Smooth muscle cell (in vitro differentiated cells): ENCODE data around the gene CACNA1F. TPM values are rescaled to one million over a fixed set of nuclear protein-coding genes. Genes with fewer than 3 reads are reported as not detected.

ENCODE experiments used
- DNase-seq: peaks from one replicate; lab custom pipeline; 2025; ENCODE audit not compliant: unreplicated experiment; lab: John Stamatoyannopoulos, UW
- H2AFZ ChIP-seq: fragments of 200-600 bp; sonication (generic); 2 replicates; pipeline ENCODE4 v1.6.0; 2016; ENCODE audit warnings: antibody characterized with exemption, low read depth, mild to moderate bottlenecking
- H3F3A ChIP-seq: fragments of 200-600 bp; sonication (generic); 2 replicates; pipeline ENCODE4 v1.6.0; 2017; ENCODE audit warnings: antibody characterized with exemption, low read depth
- H3K27ac ChIP-seq: fragments of 200-600 bp; sonication (generic); 2 replicates; pipeline ENCODE4 v1.5.1; 2016; ENCODE audit warnings: low read depth, mild to moderate bottlenecking
- H3K27me3 ChIP-seq: fragments of 200-600 bp; sonication (generic); 2 replicates; pipeline ENCODE4 v1.6.1; 2016; ENCODE audit warnings: low read depth, mild to moderate bottlenecking
- H3K36me3 ChIP-seq: fragments of 200-600 bp; sonication (generic); 2 replicates; pipeline ENCODE4 v1.5.1; 2016; ENCODE audit warnings: low read depth
- H3K4me1 ChIP-seq: fragments of 200-600 bp; sonication (generic); 2 replicates; pipeline ENCODE4 v1.5.1; 2016; ENCODE audit warnings: low read depth
- H3K4me2 ChIP-seq: fragments of 200-600 bp; sonication (generic); 2 replicates; pipeline ENCODE4 v1.6.0; 2016; ENCODE audit warnings: mild to moderate bottlenecking
- H3K4me3 ChIP-seq: fragments of 200-600 bp; sonication (generic); 2 replicates; pipeline ENCODE4 v1.5.1; 2016; ENCODE audit warnings: mild to moderate bottlenecking
- H3K79me2 ChIP-seq: fragments of 200-600 bp; sonication (generic); 2 replicates; pipeline ENCODE4 v1.6.0; 2016; ENCODE audit warnings: low read depth, mild to moderate bottlenecking
- H3K9ac ChIP-seq: fragments of 200-600 bp; sonication (generic); 2 replicates; pipeline ENCODE4 v1.6.0; 2016; ENCODE audit warnings: low read depth
- H3K9me3 ChIP-seq: fragments of 200-600 bp; sonication (generic); replicated peaks from 2 replicates; pipeline ENCODE4 v1.5.1; 2016; ENCODE audit warnings: low read depth
- H4K20me1 ChIP-seq: fragments of 200-600 bp; sonication (generic); 2 replicates; pipeline ENCODE4 v1.6.0; 2016; ENCODE audit warnings: low read depth
- WGBS: methylation state at CpG from one replicate; pipeline ENCODE4 v1.1.7; 2016; ENCODE audit warnings: low lambda C conversion rate; 5-methylcytosine and 5-hydroxymethylcytosine counted together
- polyA plus RNA-seq: library from polyadenylated mRNA; unstranded; fragments of >200 nt; fragmentation: Nextera tagmentation; extraction: Ambion mirVana; gene quantifications from 2 replicates; pipeline ENCODE4 v1.2.1, GENCODE V29; 2016
- total RNA-seq: library from RNA; depleted of rRNA; stranded (reverse); fragments of >200 nt; gene quantifications from 2 replicates; pipeline ENCODE4 v1.2.3, GENCODE V29; 2014
- TF ChIP-seq, protein P1 (sequence below): fragments of 200-600 bp; sonication (generic); IDR thresholded peaks from 2 replicates; pipeline ENCODE4 v1.5.1; 2017; ENCODE audit warnings: borderline replicate concordance, mild to moderate bottlenecking, antibody characterized with exemption; ENCODE audit not compliant: insufficient read depth, poor library complexity, severe bottlenecking

CACNA1F gene
- total and polyA plus RNA-seq, 2 experiments from 2014 or later: 0.34 TPM; not detected in 1

DNA sequence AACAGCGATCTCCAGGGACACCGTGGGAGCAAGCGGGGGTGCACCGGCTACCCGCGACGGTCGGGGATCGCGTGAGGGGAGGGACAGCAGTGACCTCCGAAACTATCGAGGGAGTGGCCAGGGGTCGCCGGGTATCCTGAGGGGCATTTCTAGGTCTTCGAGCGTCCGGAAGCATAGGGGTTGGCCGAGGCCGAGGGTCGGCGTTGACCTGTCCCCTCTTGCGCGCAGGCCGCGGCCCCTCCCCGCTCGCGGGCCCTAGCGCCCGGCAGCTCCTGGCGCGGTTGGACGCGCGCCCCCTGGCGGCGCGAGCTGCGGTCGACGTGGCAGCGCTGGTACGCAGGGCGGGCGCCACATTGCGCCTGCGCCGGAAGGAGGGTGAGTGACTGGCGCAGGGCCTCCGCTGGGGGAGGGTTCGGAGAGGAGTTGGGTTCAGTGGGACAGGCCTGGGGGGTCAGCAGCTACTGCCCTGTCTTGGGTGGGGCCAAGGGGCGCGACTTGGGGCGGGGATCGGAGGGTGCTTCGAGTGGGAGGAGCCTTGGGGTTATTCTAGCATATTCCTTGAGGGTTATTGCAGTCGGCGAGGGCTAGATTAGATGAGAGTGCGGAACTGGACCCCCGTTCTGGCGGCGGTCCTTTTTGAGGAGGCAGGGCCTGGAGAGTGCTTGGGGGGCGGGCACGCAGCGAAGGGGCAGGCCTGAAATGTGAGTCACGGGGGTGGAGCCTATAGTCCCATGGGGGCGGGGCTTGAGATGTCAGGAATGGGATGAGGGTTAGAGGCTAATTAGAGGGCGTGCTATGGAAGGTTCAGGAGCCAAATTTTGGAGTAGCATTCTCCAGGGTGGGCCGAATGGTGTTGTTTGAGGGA is 69.4 kb downstream of the CACNA1F start:
- Histone ChIP-seq H3K4me3 (peak overlapping the region; percentile 40), H2AFZ (no peak overlapping the region), H3K9me3 (no peaks in the 10 kb centered on the region), H3K36me3 (no peaks in the 10 kb centered on the region), H3K4me2 (peak overlapping the region; percentile 79), H3F3A (no peaks in the 10 kb centered on the region), H4K20me1 (no peaks in the 10 kb centered on the region), H3K4me1 (peaks cover 5% of the 10 kb centered on the region), H3K9ac (peak overlapping the region; percentile 63), H3K27ac (peak overlapping the region; percentile 72), H3K79me2 (no peaks in the 10 kb centered on the region), H3K27me3 (no peaks in the 10 kb centered on the region)
- 54% methylated on average over 67 of the region's 69 CpGs for WGBS
- TF ChIP-seq, protein P1, sequence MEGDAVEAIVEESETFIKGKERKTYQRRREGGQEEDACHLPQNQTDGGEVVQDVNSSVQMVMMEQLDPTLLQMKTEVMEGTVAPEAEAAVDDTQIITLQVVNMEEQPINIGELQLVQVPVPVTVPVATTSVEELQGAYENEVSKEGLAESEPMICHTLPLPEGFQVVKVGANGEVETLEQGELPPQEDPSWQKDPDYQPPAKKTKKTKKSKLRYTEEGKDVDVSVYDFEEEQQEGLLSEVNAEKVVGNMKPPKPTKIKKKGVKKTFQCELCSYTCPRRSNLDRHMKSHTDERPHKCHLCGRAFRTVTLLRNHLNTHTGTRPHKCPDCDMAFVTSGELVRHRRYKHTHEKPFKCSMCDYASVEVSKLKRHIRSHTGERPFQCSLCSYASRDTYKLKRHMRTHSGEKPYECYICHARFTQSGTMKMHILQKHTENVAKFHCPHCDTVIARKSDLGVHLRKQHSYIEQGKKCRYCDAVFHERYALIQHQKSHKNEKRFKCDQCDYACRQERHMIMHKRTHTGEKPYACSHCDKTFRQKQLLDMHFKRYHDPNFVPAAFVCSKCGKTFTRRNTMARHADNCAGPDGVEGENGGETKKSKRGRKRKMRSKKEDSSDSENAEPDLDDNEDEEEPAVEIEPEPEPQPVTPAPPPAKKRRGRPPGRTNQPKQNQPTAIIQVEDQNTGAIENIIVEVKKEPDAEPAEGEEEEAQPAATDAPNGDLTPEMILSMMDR: peak; percentile 66
- DNase-seq: peak; percentile 69

DNA sequence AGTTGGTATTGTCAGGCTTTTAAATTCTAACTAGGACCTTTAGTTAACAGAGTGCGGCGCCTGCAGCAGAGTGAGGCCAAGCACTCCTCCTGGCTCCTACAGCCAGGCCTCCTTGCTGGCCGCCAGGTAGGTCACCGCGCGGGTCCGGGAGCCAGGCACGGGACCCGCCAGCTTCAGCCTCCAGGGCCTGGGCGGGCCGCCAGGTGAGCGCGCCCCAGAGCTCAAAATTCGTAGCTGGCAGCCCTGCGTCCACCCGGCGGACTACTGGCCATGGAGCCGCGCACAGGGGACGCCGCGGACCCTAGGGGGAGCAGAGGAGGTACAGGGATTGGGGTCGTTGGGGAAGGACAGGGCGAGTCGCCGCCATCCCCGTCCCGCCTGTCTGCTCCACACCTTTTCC is 70.5 kb downstream of the CACNA1F start, which contains the start of gene MAGIX:
Gene MAGIX, plus strand, starts transcription at position 139 of the 400 bp plus-strand sequence. Its CDS starts 132 bp downstream, at position 271.
- H3F3A ChIP-seq: no peaks in the 10 kb centered on the region
- TF ChIP-seq, protein P1: no peak

GRCh38 chrX:49161632-49162031 is 71.5 kb downstream of the CACNA1F start:
- Histone ChIP-seq H3K27me3 (no peaks in the 10 kb centered on the region), H3K4me2 (no peak overlapping the region), H4K20me1 (no peaks in the 10 kb centered on the region), H3K9ac (no peak overlapping the region), H3K36me3 (no peaks in the 10 kb centered on the region), H3K4me1 (no peaks in the 10 kb centered on the region), H3K4me3 (no peak overlapping the region), H3K9me3 (no peaks in the 10 kb centered on the region), H3F3A (no peaks in the 10 kb centered on the region), H2AFZ (no peak overlapping the region), H3K27ac (no peak overlapping the region), H3K79me2 (no peaks in the 10 kb centered on the region)
- 86% methylated on average over 5 of the region's 5 CpGs for WGBS
- no peak for DNase-seq
- TF ChIP-seq, protein P1: no peak

More for the DNA sequence above, 70.5 kb downstream of the CACNA1F start, which contains the start of gene MAGIX:
- Histone ChIP-seq H3K9ac (no peak within 1 kb of the TSS), H3K9me3 (no peaks in the 10 kb centered on the region), H3K4me3 (peak within 1 kb of the TSS; percentile 40), H3K4me1 (peaks cover 5% of the 10 kb centered on the region), H2AFZ (no peak within 1 kb of the TSS), H4K20me1 (no peaks in the 10 kb centered on the region), H3K4me2 (peak within 1 kb of the TSS; percentile 79), H3K27me3 (no peaks in the 10 kb centered on the region), H3K36me3 (no peaks in the 10 kb centered on the region), H3K79me2 (no peaks in the 10 kb centered on the region), H3K27ac (no peak within 1 kb of the TSS)
- DNase-seq: no peak
- WGBS: 66% methylated on average over 28 of the region's 28 CpGs
